B cell (primary cell): ENCODE measurements around the gene UBE2J2. TPM values are rescaled to one million over a fixed set of nuclear protein-coding genes. Genes with fewer than 3 reads are reported as not detected.

Experiments
- ATAC-seq: fragments of 200-7000 bp; cut with Tn5 transposase; one replicate; pipeline ENCODE4 v1.10.0; 2021; ENCODE audit warnings: low read depth, mild to moderate bottlenecking, moderate number of reproducible peaks, moderate library complexity
- CTCF ChIA-PET: fragments of 350-600 bp; sonication (Branson Sonifier 250); formaldehyde crosslinking; loops from one replicate; lab custom pipeline; 2021; ENCODE audit warnings: antibody characterized with exemption, inconsistent platforms; lab: Charles Lee
- POLR2A ChIA-PET: fragments of 350-600 bp; sonication (Branson Sonifier 250); formaldehyde crosslinking; loops from one replicate; lab custom pipeline; 2021; ENCODE audit warnings: antibody characterized with exemption; lab: Charles Lee
- DNase-seq: peaks from one replicate; pipeline ENCODE4 v3.0.0; 2013
- H2AFZ ChIP-seq: 2 replicates; pipeline ENCODE4 v1.6.1; 2012; ENCODE audit warnings: mild to moderate bottlenecking, low read depth, low read length; ENCODE audit not compliant: insufficient read depth, poor library complexity, severe bottlenecking
- H3K27ac ChIP-seq, 2 donors: 1 replicate in 1 of 2; 2 replicates in 1 of 2; pipeline ENCODE4 v1.5.1; 2012 to 2013; ENCODE audit warnings: low read length in 2 of 2, mild to moderate bottlenecking in 2 of 2, moderate library complexity in 1 of 2
- H3K27me3 ChIP-seq, 4 experiments: fragments of 200-600 bp in 1 of 4; sonication (generic) in 1 of 4; replicated peaks in 1 of 4; 1 replicate in 2 of 4; 2 replicates in 2 of 4; pipeline versions ENCODE4 v1.6.1 to v1.7.0; 2013 to 2016; ENCODE audit warnings: low read length in 3 of 4, mild to moderate bottlenecking in 2 of 4, mixed read lengths in 1 of 4, moderate library complexity in 1 of 4; ENCODE audit not compliant: insufficient read depth in 4 of 4, control insufficient read depth in 3 of 4; ENCODE audit errors: control extremely low read depth in 1 of 4
- H3K36me3 ChIP-seq, 2 experiments: replicated peaks in 1 of 2; 1 replicate in 1 of 2; 2 replicates in 1 of 2; pipeline versions ENCODE4 v1.6.1 to v1.7.1; 2013; ENCODE audit warnings: low read length in 1 of 2; ENCODE audit not compliant: insufficient read depth in 2 of 2, control insufficient read depth in 1 of 2; ENCODE audit errors: control extremely low read depth in 1 of 2, extremely low read depth in 1 of 2
- H3K4me1 ChIP-seq, 2 donors: fragments of 200-600 bp in 1 of 2; sonication (generic) in 1 of 2; 1 replicate in 1 of 2; 2 replicates in 1 of 2; pipeline versions ENCODE4 v1.5.1 to v1.6.1; 2013 to 2017; ENCODE audit warnings: low read length in 2 of 2; ENCODE audit not compliant: control insufficient read depth in 2 of 2, insufficient read depth in 2 of 2
- H3K4me2 ChIP-seq: replicated peaks from 2 replicates; pipeline ENCODE3; 2012; ENCODE audit warnings: mild to moderate bottlenecking, low read depth, low read length; ENCODE audit not compliant: poor library complexity, severe bottlenecking
- H3K4me3 ChIP-seq, 5 experiments: fragments of 200-600 bp in 1 of 5; sonication (generic) in 1 of 5; 1 replicate in 3 of 5; 2 replicates in 2 of 5; pipeline versions ENCODE4 v1.5.1 to v1.7.0; 2011 to 2016; ENCODE audit warnings: low read length in 4 of 5, mild to moderate bottlenecking in 4 of 5, low read depth in 2 of 5, control low read depth in 1 of 5, moderate library complexity in 1 of 5; ENCODE audit not compliant: insufficient read depth in 1 of 5; ENCODE audit errors: control extremely low read depth in 1 of 5, extremely low read depth in 1 of 5
- H3K79me2 ChIP-seq: fragments of 200-600 bp; sonication (generic); one replicate; pipeline ENCODE4 v1.6.0; 2016; ENCODE audit warnings: low read length; ENCODE audit not compliant: control insufficient read depth, insufficient read depth
- H3K9ac ChIP-seq: fragments of 200-600 bp; sonication (generic); 2 replicates; pipeline ENCODE4 v1.6.1; 2017; ENCODE audit warnings: mild to moderate bottlenecking, low read length, moderate library complexity
- H3K9me3 ChIP-seq, 3 donors: one replicate each; pipeline versions ENCODE4 v1.6.1 to v1.7.1; 2013; ENCODE audit warnings: low read length in 2 of 3; ENCODE audit not compliant: control insufficient read depth in 2 of 3, insufficient read depth in 1 of 3; ENCODE audit errors: control extremely low read depth in 1 of 3
- H4K20me1 ChIP-seq: 2 replicates; pipeline ENCODE4 v1.6.0; 2012; ENCODE audit warnings: mild to moderate bottlenecking, low read length; ENCODE audit not compliant: insufficient read depth, control insufficient read depth, poor library complexity, severe bottlenecking
- H3K27ac Mint-ChIP-seq: one replicate; pipeline ENCODE4 v1.8.0; 2021; ENCODE audit warnings: mixed read lengths
- H3K27me3 Mint-ChIP-seq: one replicate; pipeline ENCODE4 v1.8.0; 2021; ENCODE audit warnings: mixed read lengths
- H3K4me1 Mint-ChIP-seq: one replicate; pipeline ENCODE4 v1.8.0; 2021; ENCODE audit warnings: mixed read lengths
- H3K4me3 Mint-ChIP-seq: one replicate; pipeline ENCODE4 v1.8.0; 2021; ENCODE audit warnings: mixed read lengths
- H3K9me3 Mint-ChIP-seq: one replicate; pipeline ENCODE4 v1.8.0; 2022; ENCODE audit warnings: mixed read lengths; ENCODE audit not compliant: insufficient read depth
- CTCF ChIP-seq: fragments of 200-600 bp; IDR thresholded peaks from one replicate; pipeline ENCODE4 v1.8.0; 2022; ENCODE audit warnings: antibody characterized with exemption, mild to moderate bottlenecking
- EZH2 ChIP-seq: IDR thresholded peaks from 2 replicates; pipeline ENCODE4 v1.6.1; 2012; ENCODE audit warnings: borderline replicate concordance, low read depth, mild to moderate bottlenecking, moderate library complexity, low read length; ENCODE audit not compliant: insufficient read depth, poor library complexity, severe bottlenecking
- WGBS: methylation state at CpG from one replicate; pipeline ENCODE4 v1.1.5; 2013; ENCODE audit warnings: missing lambda C conversion rate; ENCODE audit not compliant: insufficient coverage; 5-methylcytosine and 5-hydroxymethylcytosine counted together
- intact Hi-C: fragments of 100-400 bp; cut with micrococcal nuclease; formaldehyde crosslinking; loops from one replicate; pipeline ENCODE4 v1.10.0; 2022
- polyA plus RNA-seq: library from polyadenylated mRNA; depleted of rRNA; stranded (reverse); fragments of >200 nt; gene quantifications from 2 replicates; pipeline ENCODE4 v1.2.3, GENCODE V29; 2012
- total RNA-seq, 2 donors: library from RNA; stranded (reverse); fragments of 120-200 nt in 1 of 2; gene quantifications; 1 replicate in 1 of 2; 2 replicates in 1 of 2; pipeline versions ENCODE4 v1.2.3 to v1.2.4, GENCODE V29; 2013 to 2022

The UBE2J2 gene
- total and polyA plus RNA-seq, 2 donors (not counting 1 experiment from before 2014, with no cell fraction given) = 40.1 to 115 TPM

- H3K4me1 ChIP-seq = peaks cover 28 to 32% of the 10 kb centered on the region in 2 donors
- H2AFZ ChIP-seq = no peak overlapping the region
- Mint-ChIP-seq H3K4me1 (peaks cover 26% of the 10 kb centered on the region), H3K27ac (no peak overlapping the region), H3K27me3 (no peaks in the 10 kb centered on the region), H3K4me3 (peak overlapping the region; percentile 74), H3K9me3 (no peaks in the 10 kb centered on the region)
- 87% methylated on average over 3 of the region's 3 CpGs for whole genome bisulfite sequencing
- ChIA-PET CTCF (interaction anchor here (0.7 to 1.1 kb wide), 3 partner anchors 11 to 195 kb away, joined by 3 read pairs; no protein-coding TSS in a partner anchor), POLR2A (no interaction called here)
- TF ChIP-seq CTCF (no peak), EZH2 (no peak)
- peaks cover 0 to 37% of the 10 kb centered on the region in 2 experiments for H3K36me3 ChIP-seq
- DNase-seq (no peak), ATAC-seq (no peak)
- no peak overlapping the region for H3K9ac ChIP-seq
- no peak overlapping the region for H3K4me3 ChIP-seq
- H4K20me1 ChIP-seq = peaks cover 28% of the 10 kb centered on the region
- H3K4me2 ChIP-seq = peak overlapping the region; percentile 99
- intact Hi-C loops = no loop called here
- H3K27ac ChIP-seq = no peak overlapping the region
- peaks cover 27% of the 10 kb centered on the region for H3K79me2 ChIP-seq
- H3K9me3 ChIP-seq = no peaks in the 10 kb centered on the region
- no peaks in the 10 kb centered on the region for H3K27me3 ChIP-seq
Measured at GRCh38 chr1:1310109-1310385, 36.4 kb upstream of the UBE2J2 start.

DNA sequence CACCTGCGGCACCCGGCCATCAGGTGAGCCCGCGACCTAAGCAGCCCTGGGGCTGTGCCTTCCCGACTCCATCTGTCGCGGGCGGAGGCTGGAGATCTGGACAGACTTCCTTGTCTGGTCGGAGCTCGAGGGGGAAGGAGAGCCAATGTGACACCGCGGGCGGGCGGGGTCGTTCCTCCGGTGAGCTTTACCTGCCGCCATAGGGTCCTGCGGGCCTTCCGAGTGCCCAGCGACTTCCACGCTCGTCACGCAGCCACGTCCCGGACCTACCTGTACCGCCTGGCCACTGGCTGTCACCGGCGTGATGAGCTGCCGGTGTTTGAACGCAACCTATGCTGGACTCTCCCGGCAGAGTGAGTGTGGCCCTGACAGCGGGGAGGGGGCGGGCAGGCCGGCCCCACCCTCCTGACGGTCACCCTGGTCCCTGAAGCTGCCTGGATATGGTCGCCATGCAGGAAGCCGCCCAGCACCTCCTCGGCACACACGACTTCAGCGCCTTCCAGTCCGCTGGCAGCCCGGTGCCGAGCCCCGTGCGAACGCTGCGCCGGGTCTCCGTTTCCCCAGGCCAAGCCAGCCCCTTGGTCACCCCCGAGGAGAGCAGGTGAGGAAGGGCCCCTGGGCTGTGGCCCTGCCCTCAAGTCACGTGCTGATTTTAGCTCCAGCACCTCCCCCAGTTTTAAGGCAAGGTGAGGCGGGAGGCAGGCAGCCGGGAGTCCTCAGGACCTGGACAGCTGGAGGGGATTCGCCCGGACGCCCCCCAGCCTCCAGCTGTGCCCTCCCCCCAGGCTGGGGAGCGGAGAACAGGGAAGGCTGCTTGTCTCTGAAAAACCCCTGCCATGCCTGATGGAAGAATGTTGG is 35.8 kb upstream of the UBE2J2 start:
- ATAC-seq (no peak), DNase-seq (peak; percentile 54)
- Histone ChIP-seq H3K79me2 (peaks cover 30% of the 10 kb centered on the region), H3K4me1 (peaks cover 34 to 38% of the 10 kb centered on the region in 2 donors), H3K4me3 (peak overlapping the region in 4 of 5 experiments; percentile 77 to 84 (median 80)), H3K9ac (peak overlapping the region; percentile 87), H2AFZ (peak overlapping the region; percentile 93), H3K4me2 (peak overlapping the region; percentile 99), H3K27ac (peak overlapping the region in 1 of 2 donors; percentile 85), H3K36me3 (peaks cover 0 to 31% of the 10 kb centered on the region in 2 experiments), H3K27me3 (no peaks in the 10 kb centered on the region), H3K9me3 (no peaks in the 10 kb centered on the region), H4K20me1 (peaks cover 34% of the 10 kb centered on the region)
- ChIA-PET CTCF (interaction anchor here (0.7 to 1.1 kb wide), 3 partner anchors 12 to 196 kb away, joined by 3 read pairs; no protein-coding TSS in a partner anchor), POLR2A (no interaction called here)
- Mint-ChIP-seq H3K9me3 (no peaks in the 10 kb centered on the region), H3K27me3 (no peaks in the 10 kb centered on the region), H3K27ac (peak overlapping the region; percentile 73), H3K4me3 (peak overlapping the region; percentile 74), H3K4me1 (peaks cover 28% of the 10 kb centered on the region)
- intact Hi-C loops = loop anchor here (5.0 kb wide), 3 partner anchors 77 to 297 kb away; partner anchors contain the start of genes B3GALT6, ISG15 and SDF4
- no peak for TF ChIP-seq CTCF
- WGBS = 54% methylated on average over 51 of the region's 57 CpGs
